ENCODE results near the gene KIRREL2. TPM values are rescaled to one million over a fixed set of nuclear protein-coding genes. Genes with fewer than 3 reads are reported as not detected.
A peak's percentile ranks its signal among the peaks of the same experiment; 100 is the strongest.

The KIRREL2 gene
- total and polyA plus RNA-seq, 9 of the 15 experiments (the other 6 are each of a cell fraction or from before 2014, with no cell fraction given), result 0.01 to 0.12 (median 0.09) TPM; not detected in 4

DNA sequence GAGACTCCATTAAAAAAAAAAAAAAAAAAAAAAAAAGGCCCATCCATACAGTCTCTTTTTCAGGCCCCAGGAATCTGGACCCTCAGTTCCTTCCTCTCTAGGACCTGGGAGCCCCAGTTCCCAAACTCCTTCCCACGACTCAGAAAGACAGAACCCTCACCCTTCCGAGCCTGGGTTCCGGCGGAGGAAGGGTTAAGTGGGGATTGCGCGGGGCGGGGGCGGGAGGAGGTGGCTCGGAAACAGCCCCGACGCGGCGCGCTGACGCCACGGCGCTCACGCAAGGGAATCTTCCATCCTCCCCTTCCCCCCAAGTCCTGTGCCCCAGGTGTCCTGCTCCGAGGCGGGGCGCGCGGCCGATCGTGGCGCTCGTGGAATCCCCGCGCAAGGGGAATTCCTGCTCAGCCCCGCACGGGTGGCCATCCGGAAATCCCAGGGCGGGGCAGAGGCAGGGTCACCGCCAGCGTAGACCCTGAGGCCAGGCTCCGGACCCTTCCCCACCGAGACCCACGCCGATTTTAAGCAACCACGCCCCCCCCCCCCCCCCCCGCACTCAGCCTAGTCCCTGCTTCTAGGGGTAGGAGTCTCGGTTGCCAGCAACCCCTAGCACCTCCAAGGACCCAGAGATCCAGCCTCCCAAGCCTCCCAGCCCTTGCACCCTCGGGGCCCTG, 43.0 kb downstream of the KIRREL2 start (continued):
- peak; percentile 37 for TF ChIP-seq TOE1 (IDR thresholded peaks at IDR 0.05; ENCODE audit: borderline replicate concordance)
- no peak for TF ChIP-seq TOE1 (CRISPR knock-in tag; IDR thresholded peaks at IDR 0.05; ENCODE audit: borderline replicate concordance, low read depth)
- TF ChIP-seq RREB1 (CRISPR knock-in tag; IDR thresholded peaks at IDR 0.05), result no peak
- no peak for TF ChIP-seq ZNF766 (CRISPR knock-in tag; conservative IDR thresholded peaks at IDR 0.05)
- TF ChIP-seq, protein P1, sequence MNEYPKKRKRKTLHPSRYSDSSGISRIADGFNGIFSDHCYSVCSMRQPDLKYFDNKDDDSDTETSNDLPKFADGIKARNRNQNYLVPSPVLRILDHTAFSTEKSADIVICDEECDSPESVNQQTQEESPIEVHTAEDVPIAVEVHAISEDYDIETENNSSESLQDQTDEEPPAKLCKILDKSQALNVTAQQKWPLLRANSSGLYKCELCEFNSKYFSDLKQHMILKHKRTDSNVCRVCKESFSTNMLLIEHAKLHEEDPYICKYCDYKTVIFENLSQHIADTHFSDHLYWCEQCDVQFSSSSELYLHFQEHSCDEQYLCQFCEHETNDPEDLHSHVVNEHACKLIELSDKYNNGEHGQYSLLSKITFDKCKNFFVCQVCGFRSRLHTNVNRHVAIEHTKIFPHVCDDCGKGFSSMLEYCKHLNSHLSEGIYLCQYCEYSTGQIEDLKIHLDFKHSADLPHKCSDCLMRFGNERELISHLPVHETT (CRISPR knock-in tag; conservative IDR thresholded peaks at IDR 0.05 in 1 of 2, IDR thresholded peaks at IDR 0.05 in 1 of 2), result no peak
- no peak for TF ChIP-seq ZNF436 (CRISPR knock-in tag; IDR thresholded peaks at IDR 0.05)
- TF ChIP-seq ZC3H11A (IDR thresholded peaks at IDR 0.05; ENCODE audit: low read depth, low read length), result no peak
- no peak; a peak in 1 of 4 replicates for TF ChIP-seq SRF (CRISPR knock-in tag; IDR thresholded peaks at IDR 0.05)
- TF ChIP-seq SNIP1 (IDR thresholded peaks at IDR 0.05; ENCODE audit: low read depth), result no peak
- TF ChIP-seq ZFP1 (CRISPR knock-in tag; IDR thresholded peaks at IDR 0.05), result no peak
- TF ChIP-seq, protein P2, sequence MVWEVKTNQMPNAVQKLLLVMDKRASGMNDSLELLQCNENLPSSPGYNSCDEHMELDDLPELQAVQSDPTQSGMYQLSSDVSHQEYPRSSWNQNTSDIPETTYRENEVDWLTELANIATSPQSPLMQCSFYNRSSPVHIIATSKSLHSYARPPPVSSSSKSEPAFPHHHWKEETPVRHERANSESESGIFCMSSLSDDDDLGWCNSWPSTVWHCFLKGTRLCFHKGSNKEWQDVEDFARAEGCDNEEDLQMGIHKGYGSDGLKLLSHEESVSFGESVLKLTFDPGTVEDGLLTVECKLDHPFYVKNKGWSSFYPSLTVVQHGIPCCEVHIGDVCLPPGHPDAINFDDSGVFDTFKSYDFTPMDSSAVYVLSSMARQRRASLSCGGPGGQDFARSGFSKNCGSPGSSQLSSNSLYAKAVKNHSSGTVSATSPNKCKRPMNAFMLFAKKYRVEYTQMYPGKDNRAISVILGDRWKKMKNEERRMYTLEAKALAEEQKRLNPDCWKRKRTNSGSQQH (CRISPR knock-in tag; IDR thresholded peaks at IDR 0.05), result no peak
- TF ChIP-seq, protein P3, sequence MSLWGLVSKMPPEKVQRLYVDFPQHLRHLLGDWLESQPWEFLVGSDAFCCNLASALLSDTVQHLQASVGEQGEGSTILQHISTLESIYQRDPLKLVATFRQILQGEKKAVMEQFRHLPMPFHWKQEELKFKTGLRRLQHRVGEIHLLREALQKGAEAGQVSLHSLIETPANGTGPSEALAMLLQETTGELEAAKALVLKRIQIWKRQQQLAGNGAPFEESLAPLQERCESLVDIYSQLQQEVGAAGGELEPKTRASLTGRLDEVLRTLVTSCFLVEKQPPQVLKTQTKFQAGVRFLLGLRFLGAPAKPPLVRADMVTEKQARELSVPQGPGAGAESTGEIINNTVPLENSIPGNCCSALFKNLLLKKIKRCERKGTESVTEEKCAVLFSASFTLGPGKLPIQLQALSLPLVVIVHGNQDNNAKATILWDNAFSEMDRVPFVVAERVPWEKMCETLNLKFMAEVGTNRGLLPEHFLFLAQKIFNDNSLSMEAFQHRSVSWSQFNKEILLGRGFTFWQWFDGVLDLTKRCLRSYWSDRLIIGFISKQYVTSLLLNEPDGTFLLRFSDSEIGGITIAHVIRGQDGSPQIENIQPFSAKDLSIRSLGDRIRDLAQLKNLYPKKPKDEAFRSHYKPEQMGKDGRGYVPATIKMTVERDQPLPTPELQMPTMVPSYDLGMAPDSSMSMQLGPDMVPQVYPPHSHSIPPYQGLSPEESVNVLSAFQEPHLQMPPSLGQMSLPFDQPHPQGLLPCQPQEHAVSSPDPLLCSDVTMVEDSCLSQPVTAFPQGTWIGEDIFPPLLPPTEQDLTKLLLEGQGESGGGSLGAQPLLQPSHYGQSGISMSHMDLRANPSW (CRISPR knock-in tag; IDR thresholded peaks at IDR 0.05), result no peak
- no peak for TF ChIP-seq ZNF146 (CRISPR knock-in tag; IDR thresholded peaks at IDR 0.05; ENCODE audit: unreplicated experiment)
- no peak for TF ChIP-seq MTF1 (CRISPR knock-in tag; IDR thresholded peaks at IDR 0.05; ENCODE audit: borderline replicate concordance)
- TF ChIP-seq POLR3A (IDR thresholded peaks at IDR 0.05; ENCODE audit: borderline replicate concordance, extremely low read depth, insufficient read depth, insufficient read length), result no peak
